HepG2 (cell line): ENCODE data around the gene PPP2R2D. TPM values are rescaled to one million over a fixed set of nuclear protein-coding genes. Genes with fewer than 3 reads are reported as not detected.

Experiments used
- ARID2 ChIP-seq: sonication (generic); formaldehyde crosslinking; IDR thresholded peaks from 2 replicates; pipeline ENCODE4 v1.8.1; 2022; ENCODE audit warnings: mild to moderate bottlenecking, missing genetic modification reagents, borderline replicate concordance
- ARNTL ChIP-seq: sonication (generic); formaldehyde crosslinking; IDR thresholded peaks from 2 replicates; pipeline ENCODE4 v1.4.0; 2020; ENCODE audit warnings: mild to moderate bottlenecking, missing genetic modification reagents
- ELK4 ChIP-seq: sonication (generic); formaldehyde crosslinking; IDR thresholded peaks from 2 replicates; pipeline ENCODE4 v1.9.0; 2021; ENCODE audit warnings: missing genetic modification reagents, borderline replicate concordance
- FOSL1 ChIP-seq: sonication (generic); formaldehyde crosslinking; IDR thresholded peaks from 2 replicates; pipeline ENCODE4 v1.9.0; 2021; ENCODE audit warnings: missing genetic modification reagents, borderline replicate concordance
- FOXP4 ChIP-seq: sonication (generic); formaldehyde crosslinking; IDR thresholded peaks from 2 replicates; pipeline ENCODE4 v1.4.0; 2020; ENCODE audit warnings: missing genetic modification reagents
- GLI4 ChIP-seq: sonication (generic); formaldehyde crosslinking; IDR thresholded peaks from 2 replicates; pipeline ENCODE4 v1.5.1; 2020; ENCODE audit warnings: missing genetic modification reagents, mild to moderate bottlenecking, moderate library complexity, borderline replicate concordance
- MTA3 ChIP-seq: sonication (generic); formaldehyde crosslinking; IDR thresholded peaks from 2 replicates; pipeline ENCODE4 v1.4.0; 2020; ENCODE audit warnings: missing genetic modification reagents
- NONO ChIP-seq, 2 experiments: fragments of 450-650 bp in 1 of 2; sonication (generic) in 1 of 2; formaldehyde crosslinking in 1 of 2; IDR thresholded peaks in 1 of 2; conservative IDR thresholded peaks in 1 of 2; 2 replicates each; pipeline versions ENCODE4 v1.6.1 to v1.8.0; 2017 to 2022; ENCODE audit warnings: mild to moderate bottlenecking in 1 of 2, missing genetic modification reagents in 1 of 2, moderate library complexity in 1 of 2
- POGK ChIP-seq: sonication (generic); formaldehyde crosslinking; conservative IDR thresholded peaks from 2 replicates; pipeline ENCODE4 v1.8.0; 2022; ENCODE audit warnings: mild to moderate bottlenecking, moderate library complexity, missing genetic modification reagents
- POLR2AphosphoS5 ChIP-seq: IDR thresholded peaks from 2 replicates; pipeline ENCODE4 v1.6.1; 2012; ENCODE audit warnings: low read depth, low read length
- SALL1 ChIP-seq: sonication (generic); formaldehyde crosslinking; IDR thresholded peaks from 2 replicates; pipeline ENCODE4 v1.8.0; 2022; ENCODE audit warnings: mild to moderate bottlenecking, missing genetic modification reagents
- SNRNP70 ChIP-seq: fragments of 200-400 bp; formaldehyde crosslinking; IDR thresholded peaks from 2 replicates; pipeline ENCODE4 v1.6.1; 2017; ENCODE audit warnings: mild to moderate bottlenecking, low read depth, low read length, moderate library complexity
- TBX2 ChIP-seq: sonication (generic); formaldehyde crosslinking; IDR thresholded peaks from 2 replicates; pipeline ENCODE4 v1.5.0; 2020; ENCODE audit warnings: missing genetic modification reagents, mild to moderate bottlenecking, borderline replicate concordance
- TBX3 ChIP-seq: fragments of 450-650 bp; IDR thresholded peaks from 2 replicates; pipeline ENCODE4 v1.6.1; 2017; ENCODE audit warnings: antibody characterized with exemption, mild to moderate bottlenecking, inconsistent platforms, borderline replicate concordance
- TCF7L2 ChIP-seq: IDR thresholded peaks from 2 replicates; pipeline ENCODE4 v1.6.1; 2011; ENCODE audit warnings: mild to moderate bottlenecking, low read depth, low read length, moderate library complexity
- TOPORS ChIP-seq: sonication (generic); formaldehyde crosslinking; IDR thresholded peaks from 2 replicates; pipeline ENCODE4 v1.8.0; 2023; ENCODE audit warnings: mild to moderate bottlenecking, missing genetic modification reagents
- ZNF101 ChIP-seq: sonication (generic); formaldehyde crosslinking; IDR thresholded peaks from 2 replicates; pipeline ENCODE4 v1.4.0; 2020; ENCODE audit warnings: mild to moderate bottlenecking, low read depth, missing genetic modification reagents, borderline replicate concordance
- ZNF678 ChIP-seq: sonication (generic); formaldehyde crosslinking; IDR thresholded peaks from 2 replicates; pipeline ENCODE4 v1.4.0; 2020; ENCODE audit warnings: mild to moderate bottlenecking, missing genetic modification reagents
- ZNF781 ChIP-seq: sonication (generic); formaldehyde crosslinking; IDR thresholded peaks from 2 replicates; pipeline ENCODE4 v1.5.1; 2020; ENCODE audit warnings: borderline replicate concordance, mild to moderate bottlenecking, missing genetic modification reagents; ENCODE audit errors: not compliant biosample characterization
- ZSCAN31 ChIP-seq: sonication (generic); formaldehyde crosslinking; IDR thresholded peaks from 2 replicates; pipeline ENCODE4 v1.5.0; 2020; ENCODE audit warnings: low read depth, mild to moderate bottlenecking, missing genetic modification reagents
- ZSCAN9 ChIP-seq: IDR thresholded peaks from 2 replicates; pipeline ENCODE4 v1.6.1; 2016; ENCODE audit warnings: borderline replicate concordance
- polyA plus RNA-seq, 8 experiments: library from polyadenylated mRNA; depleted of rRNA in 3 of 8; stranded (reverse) in 7 of 8; unstranded in 1 of 8; fragments of >200 nt; fragmentation: Illumina TruSeq in 4 of 8; extraction: Trizol in 4 of 8; gene quantifications; 2 replicates each; pipeline versions ENCODE4 v1.2.1 to v1.2.3, GENCODE V29; 2011 to 2016; ENCODE audit warnings: low read depth in 4 of 8, missing spikeins in 1 of 8, mixed read lengths in 1 of 8; ENCODE audit not compliant: insufficient read depth in 1 of 8
- total RNA-seq, 5 experiments: library from RNA; depleted of rRNA; stranded (reverse); fragments of >200 nt; fragmentation: Illumina TruSeq; extraction: Trizol; gene quantifications; 2 replicates each; pipeline ENCODE4 v1.2.3, GENCODE V29; 2016; ENCODE audit warnings: low read depth in 1 of 5
- TF ChIP-seq, protein P1 (sequence below): IDR thresholded peaks from 2 replicates; pipeline ENCODE4 v1.6.1; 2016

PPP2R2D gene
- total and polyA plus RNA-seq, 2 of the 13 experiments (the other 11 are each of a cell fraction or from before 2014, with no cell fraction given), result 32.7 to 33.2 TPM

- TF ChIP-seq FOXP4, result no peak
- no peak for TF ChIP-seq ZNF678 (CRISPR knock-in tag)
- TF ChIP-seq ARNTL, result peak; percentile 42
- peak; percentile 1 for TF ChIP-seq ZNF781 (CRISPR knock-in tag)
- TF ChIP-seq POLR2AphosphoS5, result 0 out of 2 replicates have a peak, but pooled peaks have one; percentile 20
- TF ChIP-seq TBX3, result no peak
- peak; percentile 70 for TF ChIP-seq SALL1 (CRISPR knock-in tag)
- 0 out of 2 replicates have a peak, but pooled peaks have one; percentile 34 for TF ChIP-seq TBX2 (CRISPR knock-in tag)
- no peak for TF ChIP-seq ELK4
- TF ChIP-seq ZSCAN31 (CRISPR knock-in tag), result 0 out of 2 replicates have a peak, but pooled peaks have one; percentile 38
- TF ChIP-seq, protein P1, sequence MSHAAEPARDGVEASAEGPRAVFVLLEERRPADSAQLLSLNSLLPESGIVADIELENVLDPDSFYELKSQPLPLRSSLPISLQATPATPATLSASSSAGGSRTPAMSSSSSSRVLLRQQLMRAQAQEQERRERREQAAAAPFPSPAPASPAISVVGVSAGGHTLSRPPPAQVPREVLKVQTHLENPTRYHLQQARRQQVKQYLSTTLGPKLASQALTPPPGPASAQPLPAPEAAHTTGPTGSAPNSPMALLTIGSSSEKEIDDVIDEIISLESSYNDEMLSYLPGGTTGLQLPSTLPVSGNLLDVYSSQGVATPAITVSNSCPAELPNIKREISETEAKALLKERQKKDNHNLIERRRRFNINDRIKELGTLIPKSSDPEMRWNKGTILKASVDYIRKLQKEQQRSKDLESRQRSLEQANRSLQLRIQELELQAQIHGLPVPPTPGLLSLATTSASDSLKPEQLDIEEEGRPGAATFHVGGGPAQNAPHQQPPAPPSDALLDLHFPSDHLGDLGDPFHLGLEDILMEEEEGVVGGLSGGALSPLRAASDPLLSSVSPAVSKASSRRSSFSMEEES (CRISPR knock-in tag), result peak; percentile 74; the same call in 1 of the 2 replicates
- TF ChIP-seq SNRNP70, result no peak
- TF ChIP-seq FOSL1 (CRISPR knock-in tag), result no peak
- TF ChIP-seq ZSCAN9 (CRISPR knock-in tag), result no peak; the same call in 1 of the 2 replicates
- no peak for TF ChIP-seq NONO (IDR thresholded peaks at IDR 0.05)
- no peak for TF ChIP-seq NONO (CRISPR knock-in tag; conservative IDR thresholded peaks at IDR 0.05)
- no peak for TF ChIP-seq MTA3 (CRISPR knock-in tag)
- no peak for TF ChIP-seq TOPORS
- no peak for TF ChIP-seq ARID2 (CRISPR knock-in tag)
- TF ChIP-seq ZNF101, result no peak
- TF ChIP-seq GLI4 (CRISPR knock-in tag), result no peak
- TF ChIP-seq TCF7L2, result no peak
- no peak for TF ChIP-seq POGK (CRISPR knock-in tag)
These were observed 97.4 kb downstream of the PPP2R2D start (continued) for GRCh38 chr10:131998050-131998844.
